ENCODE results near the gene PMFBP1. TPM values are rescaled to one million over a fixed set of nuclear protein-coding genes. Genes with fewer than 3 reads are reported as not detected.

The PMFBP1 gene
- total and polyA plus RNA-seq, 2 of the 4 experiments (the other 2 are of a cell fraction): under 0.01 TPM; not detected in 1

DNA sequence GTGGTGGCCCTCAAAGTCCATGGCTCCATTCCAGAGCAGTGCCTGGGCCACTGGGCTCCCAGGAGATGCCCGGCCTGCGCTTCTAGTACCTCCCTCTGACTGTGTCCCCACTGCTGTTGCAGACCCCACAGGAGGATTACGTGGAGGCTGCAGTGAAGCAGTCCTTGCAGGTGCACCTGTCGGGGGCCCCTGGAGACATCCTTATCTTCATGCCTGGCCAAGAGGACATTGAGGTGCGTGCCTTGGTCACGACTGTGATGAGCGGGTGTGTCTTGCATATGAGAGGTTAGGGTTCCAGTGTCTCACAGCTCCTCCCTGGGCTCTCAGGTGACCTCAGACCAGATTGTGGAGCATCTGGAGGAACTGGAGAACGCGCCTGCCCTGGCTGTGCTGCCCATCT, 67.0 kb downstream of the PMFBP1 start:
- H3K4me1 ChIP-seq (ENCODE audit: control insufficient read depth, insufficient read depth, low read length): no peaks in the 10 kb centered on the region
- dilution Hi-C loops (cut with HindIII; ENCODE audit: low sequenced_read_pairs, unreplicated experiment): no loop called here

More for the DNA sequence above, 67.0 kb downstream of the PMFBP1 start:
- Histone ChIP-seq H3K56ac (ENCODE audit: extremely low read depth, insufficient read depth, low read length) (no peak overlapping the region), H3K14ac (replicated peaks; ENCODE audit: low read depth, low read length) (no peak overlapping the region), H3K4me2 (ENCODE audit: low read depth, low read length) (no peak overlapping the region), H2BK5ac (ENCODE audit: low read depth, low read length, poor library complexity, severe bottlenecking) (no peak overlapping the region), H2AK5ac (ENCODE audit: low read depth, low read length) (no peak overlapping the region), H4K5ac (ENCODE audit: low read depth, low read length) (no peak overlapping the region), H2BK20ac (ENCODE audit: low read depth, low read length) (no peak overlapping the region), H3K4me3 (ENCODE audit: insufficient read depth, low read depth, low read length) (no peak overlapping the region), H3K36me3 (ENCODE audit: control insufficient read depth, insufficient read depth, low read length) (peaks cover 90% of the 10 kb centered on the region), H2AFZ (replicated peaks; ENCODE audit: low read length, poor library complexity) (no peak overlapping the region), H3K27me3 (ENCODE audit: control insufficient read depth, insufficient read depth, low read length) (no peaks in the 10 kb centered on the region), H3K79me1 (ENCODE audit: low read depth in 1 of 2, low read length in 2 of 2) (no peaks in the 10 kb centered on the region; a peak in 1 of 4 replicates), H3K9ac (ENCODE audit: low read depth, low read length) (no peak overlapping the region), H3K9me1 (ENCODE audit: insufficient read depth, low read length) (no peaks in the 10 kb centered on the region; the same call in 1 of the 2 replicates), H4K20me1 (ENCODE audit: insufficient read depth, low read length) (no peaks in the 10 kb centered on the region), H2AK9ac (replicated peaks; ENCODE audit: low read depth, low read length, poor library complexity) (no peak overlapping the region), H3K9me3 (ENCODE audit: control insufficient read depth, insufficient read depth, low read length) (no peaks in the 10 kb centered on the region), H4K91ac (ENCODE audit: insufficient read depth, low read depth, low read length) (no peak overlapping the region), H3K18ac (ENCODE audit: low read depth, low read length) (no peak overlapping the region), H4K8ac (ENCODE audit: low read depth in 2 of 2, low read length in 2 of 2) (no peak overlapping the region), H3K27ac (ENCODE audit: insufficient read depth, low read length) (no peak overlapping the region), H3K23ac (ENCODE audit: low read depth, low read length) (no peak overlapping the region), H3K4ac (ENCODE audit: low read depth, low read length) (no peak overlapping the region), H2BK120ac (ENCODE audit: low read depth, low read length) (no peak overlapping the region), H2BK15ac (ENCODE audit: low read depth, low read length) (no peak overlapping the region)
- POLR2A ChIA-PET (ENCODE audit: unreplicated experiment): no interaction called here
- no peak for DNase-seq
- TF ChIP-seq NFE2L2 (IDR thresholded peaks at IDR 0.05; ENCODE audit: low read depth, low read length) (no peak), MAZ (IDR thresholded peaks at IDR 0.05; ENCODE audit: borderline replicate concordance, low read depth, low read length) (no peak), CHD1 (IDR thresholded peaks at IDR 0.05; ENCODE audit: low read depth, low read length) (no peak), RFX5 (IDR thresholded peaks at IDR 0.05; ENCODE audit: low read depth, low read length) (no peak), FOS (IDR thresholded peaks at IDR 0.05; ENCODE audit: low read depth, low read length) (no peak), SMC3 (IDR thresholded peaks at IDR 0.05; ENCODE audit: low read depth, low read length) (no peak)
- TF ChIP-seq, protein P1, sequence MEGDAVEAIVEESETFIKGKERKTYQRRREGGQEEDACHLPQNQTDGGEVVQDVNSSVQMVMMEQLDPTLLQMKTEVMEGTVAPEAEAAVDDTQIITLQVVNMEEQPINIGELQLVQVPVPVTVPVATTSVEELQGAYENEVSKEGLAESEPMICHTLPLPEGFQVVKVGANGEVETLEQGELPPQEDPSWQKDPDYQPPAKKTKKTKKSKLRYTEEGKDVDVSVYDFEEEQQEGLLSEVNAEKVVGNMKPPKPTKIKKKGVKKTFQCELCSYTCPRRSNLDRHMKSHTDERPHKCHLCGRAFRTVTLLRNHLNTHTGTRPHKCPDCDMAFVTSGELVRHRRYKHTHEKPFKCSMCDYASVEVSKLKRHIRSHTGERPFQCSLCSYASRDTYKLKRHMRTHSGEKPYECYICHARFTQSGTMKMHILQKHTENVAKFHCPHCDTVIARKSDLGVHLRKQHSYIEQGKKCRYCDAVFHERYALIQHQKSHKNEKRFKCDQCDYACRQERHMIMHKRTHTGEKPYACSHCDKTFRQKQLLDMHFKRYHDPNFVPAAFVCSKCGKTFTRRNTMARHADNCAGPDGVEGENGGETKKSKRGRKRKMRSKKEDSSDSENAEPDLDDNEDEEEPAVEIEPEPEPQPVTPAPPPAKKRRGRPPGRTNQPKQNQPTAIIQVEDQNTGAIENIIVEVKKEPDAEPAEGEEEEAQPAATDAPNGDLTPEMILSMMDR (conservative IDR thresholded peaks at IDR 0.05; ENCODE audit: low read depth, low read length): no peak
- in situ Hi-C loops (cut with MboI; ENCODE audit: low sequenced_read_pairs) (no loop called here), intact Hi-C loops (cut with micrococcal nuclease) (no loop called here)
- ATAC-seq (ENCODE audit: low read depth): no peak
- WGBS, 2 experiments (ENCODE audit: extremely low coverage in 2 of 2, insufficient read length in 1 of 2): 90% methylated on average over 2 of the region's 9 CpGs; no CpG with 5 or more reads in 1 of the 2 experiments
- CTCF ChIA-PET: no interaction called here
- BruUV-seq (replicated peaks): no TSS peak

Data from IMR-90 (cell line).